Activated CD4-positive, alpha-beta T cell treated with anti-CD3 and anti-CD28 coated beads, Interleukin-10, Interleukin-2, amounts not matched to agents 100 ng/mL and 50 ng/mL, durations not matched to agents 16 hours and 8 hours (primary cell): ENCODE results near the gene ATXN10.
A peak's percentile ranks its signal among the peaks of the same experiment; 100 is the strongest.
"Not testable (repeated sequence)": the region's sequence is repeated elsewhere in the genome, so short reads cannot be mapped to it uniquely, and the experiment has no call there.

Source experiments
- DNase-seq: peaks from one replicate; pipeline ENCODE4 v3.0.0-alpha.2; 2020

Gene ATXN10

GRCh38 chr22:45645150-45645525 lies 26.5 kb upstream of the ATXN10 start:
- DNase-seq, result no peak

- peak; percentile 84 for DNase-seq
These were observed 25.9 kb upstream of the ATXN10 start for GRCh38 chr22:45645526-45646414.

GRCh38 chr22:45647532-45648225 lies 24.0 kb upstream of the ATXN10 start:
- DNase-seq, result no peak

GRCh38 chr22:45648301-45649117 lies 23.1 kb upstream of the ATXN10 start:
- no peak for DNase-seq

- no peak for DNase-seq
These were observed 21.8 kb upstream of the ATXN10 start for GRCh38 chr22:45649809-45650208.

GRCh38 chr22:45650721-45651120 lies 20.9 kb upstream of the ATXN10 start:
- no peak for DNase-seq

GRCh38 chr22:45651931-45652528 lies 19.6 kb upstream of the ATXN10 start:
- DNase-seq, result no peak

- DNase-seq, result no peak
These were observed 15.1 kb upstream of the ATXN10 start for GRCh38 chr22:45656577-45656976.

- DNase-seq, result no peak
These were observed 13.9 kb upstream of the ATXN10 start for GRCh38 chr22:45657701-45658100.

- no peak for DNase-seq
These were observed 7.4 kb upstream of the ATXN10 start for GRCh38 chr22:45664136-45664646.

GRCh38 chr22:45667486-45667885 lies 4.1 kb upstream of the ATXN10 start:
- no peak for DNase-seq

- not testable (repeated sequence) for DNase-seq
These were observed 1.3 kb upstream of the ATXN10 start for GRCh38 chr22:45670363-45670762.

GRCh38 chr22:45670981-45671782 lies 452 bp upstream of the ATXN10 start:
- DNase-seq, result no peak

GRCh38 chr22:45672564-45673481 lies 1.2 kb downstream of the ATXN10 start:
- DNase-seq, result no peak

GRCh38 chr22:45673482-45674175 lies 2.0 kb downstream of the ATXN10 start:
- DNase-seq, result no peak

GRCh38 chr22:45676024-45676423 lies 4.4 kb downstream of the ATXN10 start:
- DNase-seq, result no peak

GRCh38 chr22:45677063-45677462 lies 5.4 kb downstream of the ATXN10 start:
- DNase-seq, result peak; percentile 26

- no peak for DNase-seq
These were observed 7.6 kb downstream of the ATXN10 start for GRCh38 chr22:45678961-45679912.
